GM12878 (cell line): ENCODE data around the gene CCDC200. TPM values are rescaled to one million over a fixed set of nuclear protein-coding genes. Genes with fewer than 3 reads are reported as not detected.

Source experiments
- ATAC-seq: fragments of 200-7000 bp; cut with Tn5 transposase; 3 replicates; pipeline ENCODE4 v1.9.1; 2020; ENCODE audit warnings: mild to moderate bottlenecking, moderate library complexity
- BruUV-seq: library from RNA; stranded (reverse); fragments of 400-500 nt; replicated peaks from 2 replicates; lab custom pipeline; 2021; lab: Mats Ljungman, UMichigan
- CTCF ChIA-PET: fragments of 300-600 bp; sonication (Branson Sonifier 250); formaldehyde crosslinking; extraction: SDS; loops from one replicate; lab custom pipeline; 2021; ENCODE audit warnings: inconsistent platforms; lab: Yijun Ruan, JAX
- POLR2A ChIA-PET: fragments of 350-600 bp; formaldehyde crosslinking; extraction: SDS; loops from one replicate; lab custom pipeline; 2021; ENCODE audit warnings: inconsistent platforms; lab: Charles Lee
- RAD21 ChIA-PET: fragments of 300-600 bp; sonication (Branson Sonifier 250); formaldehyde crosslinking; loops from one replicate; lab custom pipeline; 2023; ENCODE audit warnings: antibody characterized with exemption; ENCODE audit not compliant: unreplicated experiment; lab: Charles Lee
- SMC1A ChIA-PET: fragments of 300-600 bp; sonication (Branson Sonifier 250); formaldehyde crosslinking; loops from one replicate; lab custom pipeline; 2023; ENCODE audit not compliant: unreplicated experiment, uncharacterized antibody; lab: Charles Lee
- DNase-seq: peaks from one replicate; pipeline ENCODE4 v3.0.0-alpha.2; 2011; ENCODE audit warnings: low read depth, low spot score
- FAIRE-seq: peaks from 3 replicates; lab custom pipeline; 2011; peaks lifted over from hg19 to GRCh38; lab: Jason Lieb, UNC
- H2AFZ ChIP-seq: 2 replicates; pipeline ENCODE4 v1.6.0; 2011; ENCODE audit warnings: low read depth, low read length, control low read depth; ENCODE audit not compliant: control insufficient read depth
- H3K27ac ChIP-seq: 2 replicates; pipeline ENCODE4 v1.5.1; 2011; ENCODE audit warnings: control low read depth; ENCODE audit not compliant: control insufficient read depth, insufficient read depth
- H3K27me3 ChIP-seq, 2 experiments: replicated peaks in 1 of 2; 2 replicates each; pipeline versions ENCODE4 v1.6.0 to v1.6.1; 2011; ENCODE audit warnings: low read length in 1 of 2; ENCODE audit not compliant: control insufficient read depth in 2 of 2, insufficient read depth in 2 of 2
- H3K36me3 ChIP-seq, 2 experiments: 2 replicates each; pipeline ENCODE4 v1.5.1; 2011; ENCODE audit warnings: low read length in 1 of 2; ENCODE audit not compliant: control insufficient read depth in 2 of 2, insufficient read depth in 2 of 2
- H3K4me1 ChIP-seq: 2 replicates; pipeline ENCODE4 v1.6.1; 2011; ENCODE audit warnings: mild to moderate bottlenecking, low read length, moderate library complexity, mixed read lengths; ENCODE audit not compliant: control insufficient read depth, insufficient read depth
- H3K4me2 ChIP-seq: 2 replicates; pipeline ENCODE4 v1.6.0; 2011; ENCODE audit warnings: control low read depth; ENCODE audit not compliant: control insufficient read depth, insufficient read depth
- H3K4me3 ChIP-seq: fragments of 200-600 bp; sonication (generic); 2 replicates; pipeline ENCODE4 v1.5.1; 2016
- H3K79me2 ChIP-seq: 2 replicates; pipeline ENCODE4 v1.6.0; 2011; ENCODE audit warnings: low read length; ENCODE audit not compliant: control insufficient read depth, insufficient read depth
- H3K9ac ChIP-seq: 2 replicates; pipeline ENCODE4 v1.8.0; 2011; ENCODE audit warnings: low read length, control low read depth, mixed read lengths; ENCODE audit not compliant: control insufficient read depth, insufficient read depth
- H3K9me3 ChIP-seq: replicated peaks from 3 replicates; pipeline ENCODE4 v1.5.1; 2011; ENCODE audit warnings: mild to moderate bottlenecking, low read length; ENCODE audit not compliant: control insufficient read depth, insufficient read depth
- H4K20me1 ChIP-seq: 2 replicates; pipeline ENCODE4 v1.6.0; 2011; ENCODE audit not compliant: control insufficient read depth, insufficient read depth
- IRF4 ChIP-seq: IDR thresholded peaks from 2 replicates; pipeline ENCODE4 v1.6.1; 2011; ENCODE audit warnings: low read depth, low read length
- KAT2A ChIP-seq: conservative IDR thresholded peaks from 2 replicates; pipeline ENCODE4 v1.6.1; 2011; ENCODE audit warnings: low read depth, low read length; ENCODE audit not compliant: control insufficient read depth
- KLF5 ChIP-seq: fragments of 450-650 bp; IDR thresholded peaks from 2 replicates; pipeline ENCODE4 v1.6.1; 2014; ENCODE audit warnings: mild to moderate bottlenecking; ENCODE audit not compliant: partially characterized antibody
- NKRF ChIP-seq: fragments of 450-650 bp; conservative IDR thresholded peaks from 2 replicates; pipeline ENCODE4 v1.6.1; 2017; ENCODE audit warnings: mild to moderate bottlenecking, moderate library complexity
- SPI1 ChIP-seq: IDR thresholded peaks from 2 replicates; pipeline ENCODE4 v1.6.1; 2011; ENCODE audit warnings: low read depth, mild to moderate bottlenecking, low read length, moderate library complexity, borderline replicate concordance; ENCODE audit not compliant: insufficient read depth
- whole genome bisulfite sequencing: methylation state at CpG from one replicate; pipeline ENCODE4 v1.1.6; 2016; ENCODE audit warnings: low lambda C conversion rate; ENCODE audit not compliant: insufficient replicate concordance, insufficient coverage; ENCODE audit errors: missing lambda C conversion rate; 5-methylcytosine and 5-hydroxymethylcytosine counted together
- in situ Hi-C: fragments of 300-500 bp; cut with MboI; formaldehyde crosslinking; loops from 9 replicates; pipeline ENCODE4 v1.14.3; 2018; ENCODE audit warnings: mixed read lengths
- intact Hi-C: fragments of 100-400 bp; cut with micrococcal nuclease; formaldehyde crosslinking; loops from one replicate; pipeline ENCODE4 v1.14.2; 2022; ENCODE audit not compliant: unreplicated experiment
- polyA plus RNA-seq, 11 experiments: library from polyadenylated mRNA; depleted of rRNA in 4 of 11; unstranded in 6 of 11; stranded (reverse) in 5 of 11; fragments of >200 nt; fragmentation: Nextera tagmentation in 4 of 11; fragmentation: Illumina TruSeq in 1 of 11; extraction: Ambion mirVana in 4 of 11; extraction: Trizol in 1 of 11; gene quantifications; 1 replicate in 1 of 11; 2 replicates in 10 of 11; pipeline versions ENCODE4 v1.2.1 to v1.2.3, GENCODE V29; 2011 to 2016; ENCODE audit warnings: inconsistent platforms in 2 of 11, missing spikeins in 2 of 11, low read depth in 1 of 11
- total RNA-seq, 4 experiments: library from RNA; depleted of rRNA in 3 of 4; stranded (reverse); fragments of >200 nt in 3 of 4; fragmentation: Illumina TruSeq in 1 of 4; extraction: Trizol in 1 of 4; gene quantifications; 2 replicates each; pipeline versions ENCODE4 v1.2.1 to v1.2.3, GENCODE V29; 2013 to 2021

Gene CCDC200
- total and polyA plus RNA-seq, 10 of the 15 experiments (the other 5 are each of a cell fraction or from before 2014, with no cell fraction given), result 0.46 to 3.9 (median 2.7) TPM; not detected in 6

GRCh38 chr17:43200127-43200526 is 28.3 kb downstream of the CCDC200 start:
- in situ Hi-C loops, result loop anchor here (10.0 to 25.0 kb wide), 8 partner anchors 45 to 1662 kb away; partner anchors contain the start of genes DNAJC7, EIF1, HDAC5 and MEOX1
- no peaks in the 10 kb centered on the region for H3K79me2 ChIP-seq
- ChIA-PET POLR2A (interaction anchor here (0.8 to 1.3 kb wide), 2 partner anchors 11 to 24 kb away, joined by 3 read pairs; no protein-coding TSS in a partner anchor), CTCF (interaction anchor here (0.7 to 1.8 kb wide), 3 partner anchors 10 to 1193 kb away, joined by 3 to 5 read pairs (median 5); no protein-coding TSS in a partner anchor), SMC1A (interaction anchor here (1.1 to 4.1 kb wide), 3 partner anchors 12 to 93 kb away, joined by 3 to 20 read pairs (median 4); partner anchors contain the start of gene TMEM106A), RAD21 (no interaction called here)
- H3K9ac ChIP-seq, result no peak overlapping the region
- H2AFZ ChIP-seq, result no peak overlapping the region
- DNase-seq, result no peak
- intact Hi-C loops, result no loop called here
- H3K4me2 ChIP-seq, result no peak overlapping the region
- TF ChIP-seq KLF5 (no peak), KAT2A (no peak)
- peaks cover 5 to 19% of the 10 kb centered on the region in 2 experiments for H3K36me3 ChIP-seq
- no peaks in the 10 kb centered on the region for H3K9me3 ChIP-seq
- BruUV-seq, result no TSS peak
- no peak overlapping the region for H3K27ac ChIP-seq
- H4K20me1 ChIP-seq, result no peaks in the 10 kb centered on the region
- no peaks in the 10 kb centered on the region for H3K27me3 ChIP-seq
- no peaks in the 10 kb centered on the region for H3K4me1 ChIP-seq
- FAIRE-seq, result no peak
- H3K4me3 ChIP-seq, result no peak overlapping the region
- no peak for ATAC-seq
- WGBS, result 68% methylated on average over 4 of the region's 4 CpGs

GRCh38 chr17:43199633-43200032 is 28.8 kb downstream of the CCDC200 start:
- Histone ChIP-seq H3K79me2 (no peaks in the 10 kb centered on the region), H3K36me3 (peaks cover 6 to 24% of the 10 kb centered on the region in 2 experiments), H4K20me1 (no peaks in the 10 kb centered on the region), H3K4me3 (no peak overlapping the region), H3K4me1 (no peaks in the 10 kb centered on the region), H3K27me3 (no peaks in the 10 kb centered on the region), H3K4me2 (no peak overlapping the region), H2AFZ (no peak overlapping the region), H3K9ac (no peak overlapping the region), H3K27ac (no peak overlapping the region), H3K9me3 (no peaks in the 10 kb centered on the region)
- FAIRE-seq, result no peak
- TF ChIP-seq SPI1 (no peak), NKRF (no peak), IRF4 (no peak)
- BruUV-seq, result no TSS peak
- POLR2A ChIA-PET, result interaction anchor here (0.6 to 1.3 kb wide), 3 partner anchors 10 to 54 kb away, joined by 3 to 6 read pairs (median 3); no protein-coding TSS in a partner anchor
- SMC1A ChIA-PET, result interaction anchor here (1.1 to 4.1 kb wide), 3 partner anchors 13 to 92 kb away, joined by 3 to 20 read pairs (median 4); partner anchors contain the start of gene TMEM106A
- WGBS, result 95% methylated on average over 2 of the region's 2 CpGs
- CTCF ChIA-PET, result interaction anchor here (1.5 to 1.8 kb wide), 2 partner anchors 10 to 14 kb away, joined by 5 read pairs; no protein-coding TSS in a partner anchor
- RAD21 ChIA-PET, result interaction anchor here (1.0 kb wide), 1 partner anchor 9 kb away, joined by 3 read pairs; no protein-coding TSS in a partner anchor
- intact Hi-C loops, result no loop called here
- ATAC-seq, result no peak
- in situ Hi-C loops, result loop anchor here (10.0 to 25.0 kb wide), 8 partner anchors 45 to 1663 kb away; partner anchors contain the start of genes DNAJC7, EIF1, HDAC5 and MEOX1
- DNase-seq, result no peak
